ENCODE data around the gene ICA1. TPM values are rescaled to one million over a fixed set of nuclear protein-coding genes. Genes with fewer than 3 reads are reported as not detected.

Gene ICA1
- total RNA-seq, 1 donor from 2014 or later = 76.0 TPM

DNA sequence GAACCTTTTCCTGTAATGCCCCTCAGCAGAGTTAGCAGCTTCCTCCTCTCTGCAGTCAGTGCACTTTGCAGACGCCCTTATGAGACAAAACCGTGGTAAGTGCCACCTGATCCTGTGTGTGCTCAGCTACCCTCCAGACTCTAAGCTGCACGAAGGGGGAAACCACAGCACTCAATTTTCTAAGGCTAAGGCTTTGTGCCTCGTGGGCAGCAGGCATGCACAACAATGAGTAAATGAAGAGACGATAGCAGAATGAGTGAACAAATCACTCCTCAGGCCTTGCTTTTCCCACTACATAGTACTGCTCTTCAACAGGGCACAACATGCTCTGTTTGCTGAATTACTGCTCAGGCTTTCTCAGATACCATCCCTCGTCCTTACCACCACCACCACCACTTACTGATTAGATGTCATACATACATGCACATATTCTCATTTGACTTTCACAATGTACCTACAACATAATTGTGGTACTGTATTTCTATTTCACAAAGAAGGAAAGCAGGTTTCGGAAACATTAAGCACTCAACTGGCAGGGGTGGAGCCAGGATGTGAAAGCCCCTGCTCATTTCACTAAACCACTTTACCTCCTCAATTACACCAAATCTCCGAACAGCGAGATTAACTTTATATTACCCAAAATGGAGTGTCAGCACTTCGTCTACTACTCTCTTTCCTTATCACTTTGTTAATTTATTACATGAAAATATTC lies 85.4 kb downstream of the ICA1 start:
- intact Hi-C loops (cut with DNase I) = no loop called here
- DNase-seq (ENCODE audit: low spot score) = no peak

DNA sequence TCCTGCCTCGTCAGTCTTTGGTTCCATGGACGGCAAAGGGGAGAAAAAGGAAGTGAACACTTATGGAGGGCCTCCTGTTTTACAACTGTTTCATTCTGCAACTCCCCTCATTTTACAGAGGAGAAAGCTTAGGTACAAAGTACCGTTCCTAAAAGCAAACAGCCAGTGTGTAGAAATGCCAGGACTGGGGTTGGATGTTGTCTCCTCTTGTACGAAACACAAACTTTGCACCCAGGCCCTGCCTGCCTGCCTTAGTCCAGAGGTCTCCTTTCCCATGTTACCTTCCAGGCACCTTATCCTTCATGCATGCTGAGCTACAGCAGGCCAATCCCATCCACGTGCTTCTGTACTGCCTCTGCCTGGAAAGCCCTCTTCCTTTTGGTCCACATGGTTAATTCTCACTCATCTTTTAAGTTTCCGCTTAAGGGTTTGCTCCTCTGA lies 86.0 kb downstream of the ICA1 start:
- no peak for DNase-seq (ENCODE audit: low spot score)
- intact Hi-C loops (cut with DNase I) = no loop called here

DNA sequence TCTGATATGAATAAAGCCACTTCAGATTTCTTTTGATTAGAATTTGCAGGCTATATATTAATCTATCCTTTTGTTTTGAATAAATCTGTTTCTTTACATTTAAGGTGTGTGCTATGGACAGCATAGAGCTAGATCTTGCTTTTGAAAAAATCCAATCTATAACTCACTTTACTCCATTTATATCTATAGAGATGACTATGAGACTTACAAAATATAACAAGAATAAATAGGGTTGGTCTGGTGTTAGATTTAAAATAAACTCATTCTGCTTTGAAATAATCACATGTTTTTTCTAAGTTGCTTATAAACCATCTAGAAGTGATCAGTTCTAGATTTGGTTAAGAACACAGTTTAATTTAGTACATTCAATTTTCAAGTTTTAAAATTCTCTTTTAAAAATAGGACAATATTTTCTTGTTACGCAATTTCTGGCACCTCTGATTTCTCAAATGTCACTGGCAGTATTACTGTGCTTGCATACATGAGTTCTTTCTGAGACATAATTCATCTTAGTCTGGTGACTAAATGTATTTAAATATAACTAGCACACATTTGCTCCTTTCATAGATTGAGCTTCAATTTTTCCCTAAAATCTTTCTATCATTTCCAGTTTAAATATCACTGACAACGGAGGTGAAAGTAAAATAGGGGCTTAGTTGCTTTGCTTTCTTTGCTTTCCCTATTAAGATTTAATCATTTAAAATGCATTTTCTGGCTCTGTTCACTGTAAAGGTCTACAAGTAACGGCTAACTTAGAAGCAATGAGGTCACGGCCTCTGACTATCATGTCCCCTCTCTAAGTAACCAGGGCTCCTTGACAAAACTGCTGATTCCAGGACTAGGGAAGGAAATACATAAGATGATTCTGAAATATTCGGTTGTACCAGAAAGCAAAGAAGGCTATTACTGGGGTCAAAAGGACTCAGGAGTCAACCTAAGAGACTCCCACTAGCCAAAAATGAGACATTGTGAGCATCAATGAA lies 89.3 kb downstream of the ICA1 start:
- intact Hi-C loops (cut with DNase I) = no loop called here
- DNase-seq (ENCODE audit: low spot score) = no peak

DNA sequence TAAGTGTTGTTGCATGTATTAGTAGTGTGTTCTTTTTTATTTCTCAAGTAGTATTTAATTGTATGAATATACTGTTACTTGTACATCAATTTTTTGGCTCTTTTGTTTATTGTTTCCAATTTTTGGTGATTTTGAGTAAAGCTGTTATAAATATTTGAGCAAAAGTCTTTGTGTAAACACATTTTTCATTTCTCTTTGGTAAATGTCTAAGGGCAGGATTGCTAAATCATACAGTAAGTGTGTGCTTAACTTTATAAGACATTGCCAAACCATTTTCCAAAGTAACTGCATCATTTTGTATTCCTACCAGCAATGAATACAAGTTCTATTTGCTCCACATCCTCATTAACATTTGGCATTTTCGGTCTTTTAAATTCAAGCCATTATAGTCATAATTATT lies 92.8 kb downstream of the ICA1 start:
- intact Hi-C loops (cut with DNase I) = no loop called here
- no peak for DNase-seq (ENCODE audit: low spot score)

DNA sequence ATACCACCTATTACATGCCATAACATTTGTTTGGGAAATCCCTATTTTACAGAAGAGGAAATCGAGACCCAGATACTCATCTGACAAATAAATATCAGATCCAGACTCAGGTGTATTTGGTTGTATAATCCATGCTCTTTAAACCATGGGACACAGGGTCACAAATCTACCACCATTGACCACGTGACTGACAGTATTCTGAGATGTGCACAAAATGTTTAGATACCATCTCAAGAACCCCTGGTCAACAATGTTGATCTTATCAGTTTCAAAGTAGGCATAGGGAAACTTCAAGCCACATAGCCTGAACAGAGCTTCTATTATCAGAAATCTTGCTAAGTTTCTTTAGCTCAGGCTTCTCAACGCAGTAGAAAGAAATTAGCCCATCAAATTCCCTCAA lies 93.6 kb downstream of the ICA1 start:
- intact Hi-C loops (cut with DNase I) = no loop called here

DNA sequence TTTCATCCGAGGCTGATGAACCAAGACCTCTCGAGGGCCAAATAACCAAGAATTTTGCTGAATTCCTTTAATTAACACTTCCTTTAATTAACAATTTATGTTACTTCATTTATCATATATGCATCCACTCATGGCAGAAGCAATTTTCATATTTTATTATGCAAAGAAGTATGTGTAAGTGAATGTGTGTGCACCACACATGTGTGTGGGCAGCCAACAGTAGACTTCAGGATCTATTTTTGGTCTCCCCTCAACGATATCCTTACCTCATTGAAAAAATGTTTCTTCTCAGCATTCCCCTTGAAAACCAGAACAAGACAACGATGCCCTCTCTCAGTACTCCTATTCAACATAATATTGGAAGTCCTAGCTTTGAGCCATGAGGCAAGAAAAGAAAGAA lies 96.8 kb downstream of the ICA1 start:
- intact Hi-C loops (cut with DNase I) = no loop called here
- DNase-seq (ENCODE audit: low spot score) = no peak

More for the DNA sequence above, 93.6 kb downstream of the ICA1 start:
- DNase-seq (ENCODE audit: low spot score) = no peak

DNA sequence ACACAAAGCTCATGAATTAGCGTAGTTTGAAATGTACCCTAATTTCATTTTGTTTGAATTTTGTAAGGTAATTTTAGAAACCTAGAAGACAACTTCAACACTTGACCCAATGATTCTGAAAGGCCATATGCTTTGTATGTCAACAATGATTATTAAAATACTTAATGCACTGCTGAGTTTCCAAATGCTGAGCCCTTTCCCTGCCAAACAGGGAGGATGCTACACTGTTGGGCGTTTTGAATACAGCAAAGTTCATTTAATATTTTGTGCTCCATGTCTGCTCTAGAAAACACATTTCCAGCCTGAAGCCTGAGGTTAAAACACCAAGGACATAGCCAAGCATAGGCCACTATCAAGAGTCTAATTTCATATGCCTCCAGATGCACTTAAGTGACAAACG lies 99.8 kb downstream of the ICA1 start:
- intact Hi-C loops (cut with DNase I) = no loop called here
- DNase-seq (ENCODE audit: low spot score) = no peak

DNA sequence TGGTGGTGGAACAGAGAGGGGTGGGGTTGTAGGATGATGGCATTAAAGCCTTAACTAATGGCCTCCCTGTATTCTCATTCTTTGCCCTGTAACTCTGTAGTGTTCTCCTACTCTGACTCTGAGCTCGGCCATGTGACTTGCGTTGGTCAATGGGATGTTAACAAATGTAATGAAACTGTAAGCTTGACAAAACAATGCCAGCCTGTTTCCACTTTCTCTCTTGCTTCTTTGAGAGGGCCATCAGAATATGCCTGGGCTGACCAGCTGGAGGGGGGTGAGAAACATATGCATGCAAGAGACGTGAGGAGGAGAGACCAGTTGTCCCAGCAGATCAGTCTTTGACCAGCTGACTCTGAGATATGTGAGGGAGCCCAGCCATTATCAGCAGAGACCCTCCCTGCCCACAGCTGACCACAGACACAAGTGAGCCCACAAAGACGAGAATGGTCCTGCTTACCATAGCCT lies 100.6 kb downstream of the ICA1 start:
- no peak for DNase-seq (ENCODE audit: low spot score)
- intact Hi-C loops (cut with DNase I) = no loop called here

DNA sequence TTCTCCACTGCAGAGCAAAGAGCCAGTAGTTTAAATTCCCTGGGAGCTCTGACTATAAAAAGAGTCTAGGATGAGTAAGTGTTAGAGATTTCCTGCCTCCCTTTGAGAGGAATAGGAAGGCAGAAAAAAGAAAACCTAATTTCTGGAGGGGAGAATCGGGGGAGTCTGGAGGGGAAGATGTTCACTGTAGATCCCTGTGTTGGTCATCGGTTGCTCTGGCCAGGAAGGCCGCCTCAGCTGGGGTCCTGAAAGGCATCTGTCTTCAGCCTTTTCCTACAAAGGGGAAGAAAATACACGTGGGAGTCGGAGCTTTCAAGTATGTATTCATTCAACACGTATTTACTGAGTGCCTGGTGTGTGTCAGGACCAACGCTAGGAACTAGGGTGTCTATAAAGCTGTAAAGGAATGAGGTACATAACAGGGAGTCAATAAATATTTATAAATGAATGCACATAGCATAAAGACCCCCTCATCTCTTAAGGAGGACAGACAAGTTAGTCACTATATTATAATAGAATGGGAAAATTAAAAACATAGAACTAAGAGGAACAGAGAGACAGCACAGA lies 101.1 kb downstream of the ICA1 start:
- no peak for DNase-seq (ENCODE audit: low spot score)
- intact Hi-C loops (cut with DNase I) = no loop called here

DNA sequence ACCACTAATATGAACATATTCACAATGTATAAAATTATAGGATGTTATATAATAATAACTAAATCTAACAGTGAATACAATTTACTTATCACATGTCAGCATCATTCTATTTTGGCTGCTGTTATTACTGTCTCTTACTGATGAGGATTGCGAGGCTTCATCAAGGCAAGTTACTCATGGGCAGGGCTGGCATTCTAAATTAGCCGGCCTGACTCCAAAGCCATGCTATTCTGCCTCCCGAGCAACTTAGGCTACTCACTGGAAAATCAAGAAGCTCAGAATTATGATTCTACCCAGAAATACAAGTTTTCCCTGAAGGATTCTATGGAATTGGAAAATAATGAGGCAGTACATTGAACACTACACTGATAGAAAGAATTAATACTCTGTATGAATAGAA lies 101.7 kb downstream of the ICA1 start:
- intact Hi-C loops (cut with DNase I) = no loop called here

DNA sequence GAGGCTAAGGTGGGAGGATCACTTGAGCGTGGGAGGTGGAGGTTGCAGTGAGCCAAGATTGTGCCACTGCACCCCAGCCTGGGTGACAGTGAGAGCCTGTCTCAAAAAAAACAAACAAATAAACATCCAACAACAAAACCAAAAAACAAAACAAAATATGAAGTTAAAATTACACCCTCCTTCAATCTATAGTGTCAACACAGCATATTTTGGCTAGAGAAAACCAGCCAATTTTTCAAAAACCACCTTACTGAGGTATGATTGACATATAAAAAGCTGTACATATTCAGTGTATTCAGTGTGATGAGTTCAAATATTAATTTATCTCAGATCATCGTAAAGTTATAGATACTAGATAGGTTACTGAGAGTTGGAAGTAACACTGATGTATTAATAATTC lies 102.4 kb downstream of the ICA1 start:
- DNase-seq (ENCODE audit: low spot score) = no peak
- intact Hi-C loops (cut with DNase I) = no loop called here

More for the DNA sequence above, 101.7 kb downstream of the ICA1 start:
- no peak for DNase-seq (ENCODE audit: low spot score)

DNA sequence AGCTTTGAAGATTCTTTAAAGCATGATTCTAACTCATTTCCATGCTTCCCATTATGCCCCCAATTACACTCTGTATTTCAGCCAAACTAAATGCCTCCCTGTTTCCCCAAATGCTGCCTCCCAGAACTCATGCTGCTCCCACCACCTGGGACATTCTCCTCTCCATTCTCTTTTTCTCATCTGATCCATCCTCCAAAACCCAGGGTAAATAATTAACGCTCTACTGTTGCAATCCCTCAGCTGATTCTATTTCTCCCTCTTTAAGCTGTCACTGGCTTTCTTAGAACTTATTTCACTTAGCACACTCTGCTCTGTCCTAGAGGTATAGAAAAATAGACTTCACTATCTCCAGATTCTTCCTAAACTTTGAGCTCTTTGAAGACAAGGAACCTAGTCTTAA lies 104.7 kb downstream of the ICA1 start:
- intact Hi-C loops (cut with DNase I) = no loop called here
- DNase-seq (ENCODE audit: low spot score) = no peak

DNA sequence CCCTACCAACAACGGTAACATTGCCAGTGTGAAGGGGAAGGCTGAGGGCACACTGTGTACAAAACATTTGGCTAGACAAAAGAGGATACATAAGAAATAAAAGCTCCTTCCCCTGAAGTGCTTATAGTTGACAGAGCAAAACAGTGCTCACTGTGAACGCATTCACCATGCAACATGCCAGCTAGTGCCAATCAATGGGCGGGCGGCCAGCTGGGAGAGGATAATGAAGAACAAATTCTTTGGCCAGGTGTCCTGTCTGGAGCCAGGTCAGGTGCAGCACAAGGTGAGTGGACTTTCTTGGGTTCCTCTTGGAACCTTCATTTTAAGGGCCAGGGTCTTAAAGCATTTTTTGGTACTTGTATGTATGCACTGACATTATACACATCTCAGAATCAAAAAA lies 106.1 kb downstream of the ICA1 start:
- intact Hi-C loops (cut with DNase I) = no loop called here

DNA sequence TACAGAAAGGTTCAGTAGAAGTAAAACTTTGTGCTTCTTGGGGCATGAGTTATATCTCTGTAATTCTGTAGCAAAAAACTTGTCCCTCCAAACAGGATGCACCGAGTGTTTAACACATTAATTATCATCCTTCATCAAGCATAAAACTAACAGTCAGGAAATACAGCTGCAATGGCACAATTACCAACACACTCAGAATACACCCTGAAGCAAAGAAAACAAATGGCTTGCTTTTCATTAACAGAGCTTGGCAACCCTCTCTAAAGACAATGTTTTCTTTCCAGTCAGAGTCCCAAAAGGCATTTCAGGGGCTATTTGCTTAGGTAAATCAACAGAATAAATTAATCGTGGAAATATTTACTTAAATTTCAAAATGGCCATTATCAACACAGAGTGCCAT lies 107.7 kb downstream of the ICA1 start:
- intact Hi-C loops (cut with DNase I) = no loop called here
- no peak for DNase-seq (ENCODE audit: low spot score)

More for the DNA sequence above, 106.1 kb downstream of the ICA1 start:
- no peak for DNase-seq (ENCODE audit: low spot score)

DNA sequence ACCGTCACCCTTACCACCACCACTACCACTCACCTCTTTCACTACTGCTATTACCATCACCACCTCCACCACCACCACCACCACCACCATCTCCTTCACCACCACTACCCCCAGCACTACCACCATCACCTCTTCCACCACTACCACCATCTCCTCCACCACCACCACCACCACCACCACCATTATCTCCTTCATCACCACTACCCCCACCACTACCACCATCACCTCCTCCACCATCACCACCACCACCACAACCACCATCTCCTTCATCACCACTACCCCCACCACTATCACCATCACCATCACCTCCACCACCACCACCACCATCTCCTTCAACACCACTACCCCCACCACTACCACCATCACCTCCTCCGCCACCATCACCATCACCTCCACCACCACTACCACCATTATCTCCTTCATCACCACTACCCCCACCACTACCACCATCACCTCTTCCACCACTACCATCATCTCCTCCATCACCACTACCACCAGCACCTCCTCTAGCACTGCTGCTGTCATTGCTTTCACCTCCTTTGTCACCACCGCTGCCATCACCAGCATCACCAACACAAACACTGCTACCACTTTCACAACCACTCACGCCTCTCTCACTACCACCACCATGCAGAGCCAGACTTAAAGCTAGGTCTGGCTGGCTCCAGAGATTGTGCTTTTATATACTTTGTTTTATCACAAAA lies 109.3 kb downstream of the ICA1 start:
- no peak for DNase-seq (ENCODE audit: low spot score)
- intact Hi-C loops (cut with DNase I) = no loop called here

DNA sequence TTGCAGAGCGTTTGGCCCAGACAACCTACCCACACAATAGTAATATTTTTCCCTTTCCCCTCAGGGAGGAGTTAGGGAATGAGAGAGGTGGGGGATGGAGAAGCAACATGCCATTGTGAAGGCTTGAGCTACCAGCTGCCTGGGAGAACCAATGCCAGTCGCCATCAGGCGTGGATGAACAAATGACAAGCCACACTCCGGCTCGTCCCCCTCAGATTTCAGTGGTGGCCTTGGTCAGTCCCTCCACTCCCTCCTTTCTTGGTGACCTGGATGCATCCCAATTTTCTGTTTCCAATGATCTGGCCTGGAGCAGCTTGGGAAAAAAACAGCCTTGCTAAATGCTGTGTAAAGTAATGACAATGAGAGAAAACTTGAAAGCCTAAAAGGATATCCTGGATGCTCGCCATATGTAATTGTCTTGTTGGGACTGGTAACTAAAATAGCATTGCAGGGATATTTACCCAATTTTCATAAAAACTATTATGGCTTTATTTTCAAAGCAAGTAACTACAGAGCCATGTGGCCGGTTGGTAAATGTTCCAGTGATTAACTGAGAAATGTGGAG lies 110.7 kb downstream of the ICA1 start:
- DNase-seq (ENCODE audit: low spot score) = no peak
- intact Hi-C loops (cut with DNase I) = no loop called here

DNA sequence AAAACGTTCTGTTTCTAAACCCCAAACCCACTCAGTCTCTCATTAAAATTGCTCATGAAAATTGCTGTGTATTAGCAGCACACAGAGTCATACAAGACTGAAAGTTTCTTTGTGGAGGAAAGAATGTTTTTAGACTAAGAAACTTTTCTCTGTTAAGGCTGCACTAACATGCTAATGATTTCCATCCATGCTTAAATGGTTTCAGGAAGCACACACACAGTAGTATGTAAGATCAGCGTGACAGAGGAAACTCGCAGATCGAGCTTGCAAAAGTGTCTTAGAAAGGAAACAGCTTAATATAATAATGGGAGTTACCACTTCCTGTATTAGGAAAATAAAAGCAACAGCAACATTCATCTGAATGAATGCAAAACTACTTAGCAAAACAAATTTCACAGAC lies 112.7 kb downstream of the ICA1 start:
- no peak for DNase-seq (ENCODE audit: low spot score)
- intact Hi-C loops (cut with DNase I) = no loop called here

DNA sequence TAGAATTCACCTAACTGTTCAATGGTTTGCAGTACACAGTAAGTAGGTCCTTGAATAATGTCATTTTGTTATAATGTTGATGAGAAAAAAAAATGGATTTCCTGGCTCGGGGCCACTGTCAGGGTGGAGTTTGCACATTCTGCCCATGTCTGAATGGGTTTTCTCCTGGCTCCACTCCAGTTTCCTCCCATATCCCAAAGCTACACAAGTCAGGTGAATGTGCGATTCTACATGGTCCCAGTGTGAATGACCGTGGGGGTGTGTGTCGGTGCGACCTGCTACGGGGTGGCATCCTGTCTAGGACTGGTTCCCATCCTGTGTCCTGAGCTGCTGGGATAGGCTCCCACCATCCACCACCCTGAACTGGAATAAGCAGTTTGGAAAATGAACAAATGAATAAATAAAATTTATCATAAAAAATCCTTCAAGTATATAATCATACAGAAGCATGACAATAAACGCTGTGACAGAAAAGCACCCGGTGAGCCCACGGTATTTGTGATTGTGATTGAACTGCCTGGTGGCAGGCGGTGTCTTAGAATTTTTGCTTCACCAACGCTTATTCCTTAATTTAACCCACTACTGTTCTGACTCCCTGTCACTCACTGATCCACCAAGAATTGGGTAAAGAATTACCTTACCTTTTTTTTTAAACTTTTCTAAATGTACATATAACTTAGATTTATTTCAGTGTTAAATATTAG lies 114.1 kb downstream of the ICA1 start:
- intact Hi-C loops (cut with DNase I) = no loop called here

More for the DNA sequence above, 114.1 kb downstream of the ICA1 start:
- no peak for DNase-seq (ENCODE audit: low spot score)
